DLD1 (cell line): Measurements from ENCODE around the gene TMEM100.

Experiments
- in situ Hi-C: cut with HindIII; loops from 2 replicates; pipeline ENCODE4 v1.10.0; 2017; ENCODE audit warnings: low sequenced_read_pairs

Gene TMEM100, protein sequence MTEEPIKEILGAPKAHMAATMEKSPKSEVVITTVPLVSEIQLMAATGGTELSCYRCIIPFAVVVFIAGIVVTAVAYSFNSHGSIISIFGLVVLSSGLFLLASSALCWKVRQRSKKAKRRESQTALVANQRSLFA

DNA sequence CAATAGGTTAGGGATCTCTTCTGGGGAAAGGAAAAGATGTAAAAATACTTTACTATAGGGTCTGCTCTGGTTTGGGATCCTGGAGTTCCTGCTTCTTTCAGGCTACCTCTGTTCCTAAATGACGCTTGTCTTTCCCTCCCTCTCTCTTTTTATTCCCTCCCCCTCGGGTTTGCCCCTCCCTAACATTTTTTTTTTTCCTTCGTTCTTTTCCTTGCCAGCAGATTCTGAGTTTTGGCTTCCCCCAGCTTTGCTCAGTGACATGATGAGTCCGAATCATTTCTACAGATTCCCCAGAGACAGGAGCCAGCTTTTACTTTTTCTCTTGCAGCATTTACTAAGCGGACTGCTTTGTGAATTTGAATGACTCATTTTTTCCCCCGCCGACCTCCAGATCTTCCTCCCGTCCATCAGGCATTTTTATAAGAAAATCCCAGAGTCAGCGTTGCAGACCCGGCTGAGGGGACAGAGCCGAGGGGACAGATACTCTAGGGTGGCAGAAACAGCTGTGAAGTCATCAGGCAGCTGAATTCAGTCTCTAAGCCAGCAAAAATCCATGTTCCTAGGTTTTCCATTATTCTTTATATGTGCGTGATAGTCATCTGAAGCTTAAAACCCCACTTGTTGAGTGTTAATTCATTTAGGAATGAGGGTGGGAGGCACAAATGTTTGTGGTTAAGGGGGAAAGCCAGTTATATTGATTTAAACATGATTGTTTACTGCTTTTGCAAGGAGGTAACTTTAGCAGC, at the start of gene TMEM100:
TSS of gene TMEM100 (minus strand) at position 123 of the 746 bp plus-strand sequence. CDS start 1,794 bp downstream, outside the sequence.
- in situ Hi-C loops, result no loop called here

DNA sequence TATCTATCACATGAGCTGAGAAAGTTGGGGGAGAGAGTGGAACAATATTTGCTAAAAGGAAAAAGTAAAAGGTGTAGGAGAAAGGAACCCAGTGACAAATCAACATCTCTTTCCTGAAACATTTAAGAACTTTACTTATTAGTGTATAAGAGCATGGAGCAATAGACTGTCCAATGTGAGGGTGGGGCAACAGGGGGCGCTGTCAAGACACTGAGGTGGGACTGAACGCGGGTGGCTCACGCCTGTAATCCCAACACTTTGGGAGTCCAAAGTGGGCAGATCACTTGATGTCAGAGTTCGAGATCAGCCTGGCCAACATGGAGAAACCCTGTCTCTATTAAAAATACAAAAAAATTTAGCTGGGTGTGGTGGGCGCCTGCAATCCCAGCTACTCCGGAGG, 49.4 kb upstream of the TMEM100 start:
- in situ Hi-C loops, result no loop called here

DNA sequence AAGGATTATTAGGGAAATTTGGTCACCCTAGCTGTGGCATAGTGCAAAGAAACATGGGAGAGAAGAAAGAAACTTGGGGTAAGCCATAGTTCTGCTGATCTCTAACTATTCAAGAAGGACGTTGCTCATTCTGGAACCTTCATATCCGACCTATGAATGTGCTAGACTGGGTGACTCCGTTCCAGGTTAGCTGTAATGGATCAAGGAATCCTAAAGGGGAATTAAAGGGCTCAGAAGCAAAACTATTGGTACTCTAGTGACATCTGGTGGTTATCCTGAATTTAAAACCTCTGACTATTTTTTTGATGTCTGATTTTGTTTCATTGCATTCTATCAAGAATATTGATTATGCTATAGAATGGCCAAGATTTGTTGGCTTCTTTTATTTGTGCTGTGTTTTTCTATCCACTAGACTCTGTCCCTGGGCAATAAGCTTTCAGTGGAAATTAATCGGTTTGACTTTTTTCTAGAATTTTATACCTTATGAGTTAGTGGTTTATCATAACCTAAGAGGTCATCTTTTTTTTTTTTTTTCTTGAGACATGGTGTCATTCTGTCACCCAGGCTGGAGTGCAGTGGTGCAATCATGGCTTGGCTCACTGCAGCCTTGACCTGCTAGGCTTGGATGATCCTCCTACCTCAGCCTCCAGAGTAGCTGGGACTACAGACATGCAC, 47.7 kb upstream of the TMEM100 start:
- in situ Hi-C loops, result no loop called here

DNA sequence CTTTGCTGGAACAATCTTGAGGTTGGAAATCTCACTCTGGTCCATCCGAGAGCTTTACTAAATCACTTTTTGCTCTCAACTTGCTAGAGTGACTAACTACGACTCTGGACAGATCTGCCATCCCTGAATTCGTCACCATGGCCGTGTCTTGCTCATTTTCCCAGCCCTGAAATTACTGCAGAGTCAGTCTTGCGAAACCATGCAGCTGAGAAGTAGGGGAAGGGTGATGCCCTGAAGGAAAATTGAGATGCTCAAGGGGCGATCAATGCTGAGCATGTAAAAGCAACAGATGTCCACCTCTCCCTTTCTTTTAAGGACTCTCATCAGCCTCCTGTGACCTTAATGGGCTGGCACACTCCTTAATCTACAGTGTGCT, 46.9 kb upstream of the TMEM100 start:
- in situ Hi-C loops, result no loop called here

DNA sequence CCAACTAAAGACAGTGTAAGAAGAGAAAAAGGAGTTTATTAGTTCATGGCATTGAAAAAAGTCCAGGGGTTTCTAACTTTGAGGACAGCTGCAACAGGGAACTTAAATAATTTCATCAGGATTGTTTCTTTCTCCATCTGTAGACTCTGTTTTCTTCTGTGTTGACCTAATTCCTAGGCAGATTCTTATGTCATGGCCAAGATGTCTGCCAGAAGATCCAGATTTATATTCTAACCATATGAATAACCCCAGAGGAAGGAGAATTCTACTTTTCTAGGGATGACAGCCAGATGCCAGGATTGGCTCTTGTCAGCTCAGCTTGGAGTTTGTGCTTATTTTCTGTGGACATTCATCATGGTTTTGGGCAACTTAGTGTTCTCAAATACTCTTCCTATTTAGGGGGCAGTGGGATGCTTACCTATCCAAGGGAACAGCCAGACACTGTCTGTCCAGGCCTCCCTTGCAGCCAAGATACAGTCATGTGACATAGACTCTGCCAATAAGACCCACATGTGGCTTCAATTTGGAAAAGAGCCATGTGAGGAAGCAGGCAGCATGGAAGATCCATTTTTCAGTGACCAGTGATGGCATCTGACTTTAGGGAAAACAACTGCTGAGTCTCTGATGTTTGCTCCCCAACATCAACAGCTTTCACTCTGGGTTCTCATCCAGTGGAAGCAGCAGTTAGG, 46.4 kb upstream of the TMEM100 start:
- in situ Hi-C loops, result no loop called here

DNA sequence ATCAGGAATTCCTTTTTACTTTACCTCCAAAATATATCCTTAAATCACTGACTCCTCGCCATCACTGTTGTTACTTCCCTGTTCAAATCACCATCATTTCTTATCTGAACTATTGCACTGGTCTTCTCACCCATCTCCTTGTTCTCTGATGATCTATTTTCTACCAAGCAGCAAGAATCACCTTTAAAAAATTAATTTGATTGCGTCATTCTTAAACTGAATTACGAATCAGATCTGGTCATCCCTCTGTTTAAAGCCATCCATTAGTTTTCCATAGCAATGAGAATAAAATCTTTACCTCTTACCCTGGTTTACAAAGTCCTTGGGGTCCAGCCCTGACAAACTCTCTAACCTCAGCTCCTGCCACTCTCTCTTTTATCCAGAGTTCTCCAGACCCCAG, 42.8 kb upstream of the TMEM100 start:
- in situ Hi-C loops, result no loop called here

DNA sequence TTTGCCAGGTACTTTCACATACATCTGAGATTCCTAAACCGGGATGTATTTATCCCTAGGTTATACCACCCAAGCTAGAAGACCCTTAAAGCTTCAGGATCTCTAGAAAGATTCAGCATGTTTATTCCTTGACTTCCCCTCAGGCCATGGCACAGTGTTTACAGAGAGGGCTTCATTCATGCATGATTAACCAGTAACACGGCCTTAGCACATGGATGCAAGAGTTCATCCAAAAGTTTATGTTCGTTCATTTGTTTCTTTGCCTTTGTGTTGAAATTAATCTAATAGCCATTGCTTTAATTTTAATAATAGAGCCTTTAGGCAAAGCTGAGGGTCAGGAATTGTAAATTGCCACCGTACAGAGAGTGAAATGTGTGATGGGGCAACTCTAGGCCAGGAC, 41.9 kb upstream of the TMEM100 start:
- in situ Hi-C loops, result no loop called here

DNA sequence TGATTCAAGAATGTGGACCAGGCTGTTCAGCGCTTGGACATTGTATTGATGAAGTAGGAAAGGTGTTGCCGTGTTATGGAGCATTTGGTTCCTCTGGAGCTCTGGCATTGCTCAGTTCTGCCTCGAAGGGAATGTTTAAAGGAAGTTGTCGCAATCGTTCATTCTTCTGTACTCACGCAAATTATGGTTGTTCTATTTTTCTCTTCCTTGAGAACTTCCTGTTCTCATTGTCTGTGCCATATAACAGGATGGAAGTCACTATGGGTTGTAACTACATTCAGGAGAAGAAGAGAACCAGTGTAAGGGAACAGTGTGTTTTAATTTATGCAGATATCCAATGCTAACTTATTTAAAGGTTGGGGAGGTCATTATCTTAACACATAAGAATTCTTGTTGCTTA, 41.2 kb upstream of the TMEM100 start:
- in situ Hi-C loops, result no loop called here

DNA sequence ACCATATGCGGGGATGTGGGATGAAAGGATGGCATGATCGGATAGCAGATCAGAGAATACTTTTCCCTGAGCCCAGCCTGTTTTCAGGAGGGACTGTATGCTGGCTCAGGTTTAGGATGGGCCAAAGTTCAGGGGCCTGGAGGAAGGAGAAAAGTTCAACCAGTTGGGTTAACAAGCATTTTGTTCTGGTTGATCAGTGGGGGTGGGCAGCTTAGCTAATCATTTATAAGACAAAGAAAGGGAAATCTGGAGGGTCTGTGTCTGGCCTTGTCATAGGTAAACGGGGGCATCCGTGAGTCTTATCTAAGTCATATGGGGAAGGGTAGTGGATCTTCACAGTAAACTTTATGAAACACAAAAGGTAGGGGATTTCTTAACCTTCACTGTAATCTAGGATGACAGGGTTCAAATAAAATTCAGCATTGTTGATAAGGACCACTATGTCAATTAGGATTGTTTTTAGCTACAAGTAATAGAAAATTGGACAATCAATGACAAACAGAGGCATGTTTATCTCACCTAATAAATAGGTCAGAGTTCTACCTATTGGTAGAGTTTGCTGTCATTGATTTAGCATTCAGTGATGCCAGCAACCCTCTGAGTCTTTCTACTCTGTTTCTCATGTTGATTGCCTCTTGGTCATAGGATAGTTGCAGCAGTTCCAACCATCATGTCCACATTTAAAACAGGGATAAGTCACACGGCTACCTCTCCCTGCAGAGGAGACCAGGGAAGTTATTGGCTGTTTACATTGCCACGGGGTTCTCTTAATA, 39.6 kb upstream of the TMEM100 start:
- in situ Hi-C loops, result no loop called here

DNA sequence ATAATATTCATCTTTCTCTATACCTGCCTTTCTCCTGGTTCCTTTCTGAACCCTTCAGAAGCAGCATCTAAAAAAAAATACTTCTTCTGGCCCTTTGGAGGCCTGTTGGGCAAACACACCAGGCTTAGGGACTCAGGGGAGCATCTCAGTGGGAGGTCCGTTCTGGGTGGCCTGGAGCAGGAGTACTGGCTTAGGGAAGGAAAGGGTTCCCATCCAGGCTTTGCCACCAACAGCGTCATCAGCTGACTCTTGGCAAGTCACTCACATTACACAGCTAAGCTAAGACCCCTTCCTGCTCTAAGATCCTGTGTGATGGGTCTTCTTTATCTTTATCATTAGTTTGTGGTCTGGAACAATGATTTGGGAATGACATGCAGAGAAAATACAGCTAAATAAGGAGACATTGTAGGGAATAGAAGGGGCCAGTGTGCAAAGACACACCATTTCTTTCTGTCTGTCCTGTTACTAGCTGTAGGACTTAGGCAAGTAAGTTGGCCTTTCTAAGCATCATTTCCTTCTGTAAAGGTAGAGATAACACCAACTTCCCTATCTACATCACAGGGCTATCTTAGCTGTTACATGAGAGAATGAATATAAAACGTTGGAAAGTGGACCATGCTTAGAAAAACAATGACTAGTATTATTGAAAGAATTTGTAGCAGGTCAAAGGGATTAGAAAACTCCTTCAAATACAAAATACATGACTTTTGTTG, 38.1 kb upstream of the TMEM100 start:
- in situ Hi-C loops, result no loop called here

DNA sequence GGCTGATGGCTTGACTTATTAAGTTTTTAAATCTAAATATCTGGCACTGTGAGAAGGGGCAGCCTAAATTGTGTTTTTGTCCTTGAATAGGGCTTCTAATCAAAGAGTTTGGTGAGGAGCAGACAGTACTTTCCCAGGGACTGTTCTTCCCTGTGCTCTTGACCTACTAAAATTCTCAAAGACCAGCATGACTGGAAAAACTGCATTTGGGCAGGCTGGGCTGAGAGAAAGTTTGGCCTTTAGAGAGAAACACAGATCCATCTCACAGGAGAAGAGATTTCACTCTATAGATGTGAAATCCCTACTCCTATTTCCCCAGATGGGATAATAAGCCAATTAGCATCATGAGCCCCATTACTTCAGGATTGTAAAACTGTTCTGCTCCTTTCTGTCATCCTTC, 35.5 kb upstream of the TMEM100 start:
- in situ Hi-C loops, result no loop called here

DNA sequence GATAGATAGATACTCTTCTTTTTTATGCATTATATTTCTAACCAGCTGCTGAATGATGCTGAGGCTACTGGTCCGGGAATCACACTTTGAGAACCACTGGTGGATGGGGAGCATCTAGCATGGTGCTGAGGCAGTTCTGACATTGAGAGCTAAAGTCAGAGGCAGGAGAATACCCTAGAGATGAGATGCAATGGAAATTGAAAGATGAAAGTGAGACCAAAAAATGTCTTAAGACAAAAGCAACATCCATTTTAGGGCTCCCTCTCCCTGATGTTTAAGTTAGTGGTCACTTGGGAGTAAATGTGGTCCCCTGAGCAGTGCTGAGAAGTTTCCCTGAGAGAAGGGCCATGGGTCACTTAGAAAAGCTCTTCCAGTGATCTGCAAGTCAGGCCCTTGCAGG, 35.0 kb upstream of the TMEM100 start:
- in situ Hi-C loops, result no loop called here

DNA sequence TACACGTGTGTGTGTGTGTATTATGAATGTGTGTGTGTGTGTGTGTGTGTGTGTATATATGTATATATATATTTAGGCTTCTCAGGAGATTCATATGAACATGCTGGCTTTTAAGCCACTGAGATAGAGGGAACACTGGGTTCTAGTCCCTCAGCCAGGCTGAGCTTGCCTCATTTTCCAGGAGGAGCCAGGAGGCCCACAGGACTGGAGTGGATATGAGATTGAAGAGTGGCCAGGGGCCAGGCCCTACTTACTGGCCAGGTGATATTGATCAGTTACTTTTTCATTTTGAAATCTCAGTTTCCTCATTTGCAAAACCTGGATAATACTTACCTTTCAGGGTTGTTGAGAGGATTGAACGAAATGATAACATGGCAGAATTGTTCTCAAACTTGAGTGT, 34.0 kb upstream of the TMEM100 start:
- in situ Hi-C loops, result no loop called here

DNA sequence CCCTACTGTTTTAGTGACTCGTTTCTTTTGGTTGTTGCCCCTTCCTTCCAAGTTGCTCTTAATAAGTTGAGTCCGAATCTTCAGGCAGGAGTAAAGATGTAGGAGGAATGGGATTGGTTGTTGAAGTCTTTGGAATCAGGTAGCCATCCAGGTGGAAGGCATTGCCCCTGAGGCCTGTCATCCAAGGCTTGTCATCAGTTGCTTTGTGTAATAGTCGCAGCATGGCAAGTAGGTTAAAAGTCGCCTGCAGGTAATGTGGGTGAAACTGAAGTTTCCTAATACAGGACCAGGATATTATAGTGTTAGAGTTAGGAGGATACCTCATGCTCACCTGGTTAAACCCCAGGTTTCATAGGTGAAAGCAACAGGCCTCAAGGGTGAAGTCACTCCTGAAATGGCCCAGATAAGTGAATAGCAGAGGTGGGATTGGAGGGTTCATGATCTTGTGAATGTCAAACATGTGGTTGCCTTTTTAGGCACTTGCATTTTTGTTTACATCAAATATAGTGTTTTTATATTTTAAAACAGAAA, 29.1 kb upstream of the TMEM100 start:
- in situ Hi-C loops, result no loop called here

DNA sequence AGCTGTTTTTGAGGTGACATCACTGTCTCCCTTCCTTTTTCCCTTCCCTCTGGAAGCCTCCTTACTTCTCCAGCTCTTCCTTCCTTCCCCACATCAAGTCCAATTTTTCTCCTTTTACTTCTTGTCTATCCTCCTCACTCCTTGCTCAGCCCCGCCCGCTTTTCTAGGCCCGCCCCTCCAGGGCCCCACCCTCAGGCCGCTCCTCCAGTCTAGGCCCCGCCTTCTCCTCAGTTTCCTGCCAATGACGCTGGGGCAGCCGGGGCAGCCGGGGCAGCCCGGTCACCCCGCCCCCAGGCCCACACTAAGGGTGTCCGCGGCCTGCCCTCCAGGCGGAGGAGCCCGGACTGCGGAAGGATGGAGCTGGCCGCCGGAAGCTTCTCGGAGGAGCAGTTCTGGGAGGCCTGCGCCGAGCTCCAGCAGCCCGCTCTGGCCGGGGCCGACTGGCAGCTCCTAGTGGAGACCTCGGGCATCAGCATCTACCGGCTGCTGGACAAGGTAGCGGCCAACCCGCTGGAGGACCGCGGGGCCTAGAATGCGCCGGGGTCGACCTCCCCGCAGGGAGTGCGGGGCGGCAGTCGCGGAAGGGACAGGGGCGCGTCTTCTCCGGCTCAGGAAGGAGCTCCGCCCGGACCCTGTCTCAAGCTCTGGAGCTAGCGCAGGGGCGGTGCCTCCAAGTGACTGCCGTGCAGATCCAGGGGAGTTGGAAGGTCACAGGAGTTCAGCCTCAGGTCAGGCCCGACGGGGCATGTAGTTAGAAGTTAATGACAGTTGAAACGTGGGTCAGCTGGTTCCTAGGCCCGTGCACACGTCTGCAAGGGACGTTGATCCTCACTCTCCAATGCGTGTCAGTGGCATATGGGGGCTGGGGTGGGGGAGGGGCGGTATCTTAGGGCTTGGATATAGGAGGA, 28.3 kb upstream of the TMEM100 start, which contains the start of gene PCTP:
TSS of gene PCTP (plus strand) at position 302 of the 908 bp plus-strand sequence. CDS start at position 355, 53 bp downstream.
- in situ Hi-C loops, result no loop called here

DNA sequence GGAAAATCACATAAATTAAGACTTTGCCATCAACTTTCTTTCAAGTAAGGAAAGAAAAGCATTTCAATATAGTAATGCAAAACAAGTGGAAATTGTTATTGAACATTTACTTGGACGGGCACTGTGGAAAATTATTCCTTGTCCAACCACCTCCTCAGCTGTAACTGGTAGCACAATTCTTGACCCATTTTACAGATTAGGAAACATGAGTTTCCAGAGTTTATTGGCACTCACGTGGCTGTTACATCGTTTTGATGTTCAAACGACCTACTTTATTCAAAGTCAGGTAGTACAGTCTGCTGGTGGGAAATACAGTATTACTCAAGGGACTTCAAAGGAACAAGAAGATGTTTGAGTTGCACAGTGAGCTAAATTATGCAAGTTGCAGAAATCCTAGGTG, 27.3 kb upstream of the TMEM100 start:
- in situ Hi-C loops, result no loop called here

DNA sequence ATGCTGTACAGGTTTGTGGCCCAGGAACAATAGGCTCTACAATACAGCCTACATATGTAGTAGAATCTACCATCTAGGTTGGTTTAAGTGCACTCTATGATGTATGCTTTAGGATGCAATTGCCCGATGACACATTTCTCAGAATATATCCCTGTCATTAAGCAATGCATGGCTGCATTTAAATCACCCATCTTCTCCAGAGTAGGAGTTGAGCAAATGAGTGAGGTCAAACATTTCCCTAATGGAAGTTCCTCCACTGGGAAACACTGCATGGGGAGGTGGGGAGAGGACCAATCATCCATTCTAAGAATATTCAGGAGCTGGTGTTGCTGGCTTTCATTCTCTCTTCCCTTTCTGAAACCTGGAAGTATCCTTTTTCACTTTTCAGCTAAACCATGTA, 26.2 kb upstream of the TMEM100 start:
- in situ Hi-C loops, result no loop called here

DNA sequence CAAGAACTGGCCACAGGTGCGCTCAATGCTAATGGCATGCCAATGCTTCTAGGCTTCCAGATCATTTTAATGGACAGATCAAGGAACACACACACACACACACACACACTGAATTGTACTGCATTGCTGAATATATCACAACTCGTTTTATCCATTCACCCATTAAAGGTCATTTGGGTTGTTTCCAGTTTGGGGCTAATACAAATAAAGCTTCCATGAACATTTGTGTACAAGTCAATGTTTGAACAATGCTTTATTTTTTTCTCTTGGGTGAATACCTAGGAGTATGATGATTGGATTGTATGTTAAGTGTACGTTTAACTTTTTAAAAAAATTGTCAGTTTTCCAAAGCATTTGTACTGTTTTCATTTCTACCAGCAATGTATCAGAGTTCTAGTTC, 24.5 kb upstream of the TMEM100 start:
- in situ Hi-C loops, result no loop called here

DNA sequence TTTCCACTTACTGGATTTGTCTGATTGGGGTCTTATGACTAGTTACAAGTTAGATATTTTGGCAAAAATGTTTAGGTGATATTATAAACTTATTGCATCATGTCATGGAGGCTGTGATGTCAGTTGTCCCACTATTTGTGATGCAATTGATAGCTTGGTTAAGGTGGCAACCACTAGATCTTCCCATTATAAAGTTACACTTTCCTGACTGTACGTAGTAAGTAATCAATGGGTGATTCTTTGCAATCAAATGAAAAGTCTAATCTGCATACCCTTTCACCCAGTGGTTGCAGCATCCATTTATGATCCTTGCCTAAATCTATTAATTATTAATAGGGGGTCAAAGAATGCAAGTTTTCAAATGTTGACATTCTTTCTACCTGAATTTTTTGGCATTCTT, 23.8 kb upstream of the TMEM100 start:
- in situ Hi-C loops, result no loop called here
